Measurements from ENCODE around the gene NCF4. TPM values are rescaled to one million over a fixed set of nuclear protein-coding genes. Genes with fewer than 3 reads are reported as not detected.
A peak's percentile ranks its signal among the peaks of the same experiment; 100 is the strongest.

Gene NCF4
- total RNA-seq = 1 to 10 TPM; 2.7 to 6.8 TPM
- 7.1 TPM for polyA plus RNA-seq (ENCODE audit: insufficient read depth, low read depth, low replicate concordance)
- long read RNA-seq, donor 1, partial matches to known transcripts = 0 of 2 reads
- long read RNA-seq, donor 1, other reads (novel, unspliced or antisense) = 0 of 2 reads
- long read RNA-seq, donor 2, partial matches to known transcripts = 0 of 1 reads
- long read RNA-seq, donor 2, other reads (novel, unspliced or antisense) = 0 of 1 reads

- intact Hi-C loops (cut with DNase I; ENCODE audit: low total_unique reads) = no loop called here
- no peaks in the 10 kb centered on the region for H3K27me3 ChIP-seq
- 62 to 80% methylated on average over 8 to 17 of the region's 17 CpGs for WGBS, 2 donors
- H3K27ac ChIP-seq = peak within 1 kb of the TSS in 1 of 2 donors; percentile 4
- peaks cover 3% of the 10 kb centered on the region for H3K4me1 ChIP-seq
- no peak within 1 kb of the TSS for H3K4me3 ChIP-seq
- H3K36me3 ChIP-seq (ENCODE audit: low read depth, missing control alignments) = no peaks in the 10 kb centered on the region
- peak; percentile 58 for DNase-seq
- TF ChIP-seq POLR2A (IDR thresholded peaks at IDR 0.05) = no peak
- no peak for TF ChIP-seq CTCF (IDR thresholded peaks at IDR 0.05)
- no peaks in the 10 kb centered on the region for H3K9me3 ChIP-seq
These were observed at the start of gene NCF4 for GRCh38 chr22:36860821-36861659. TSS of gene NCF4 (plus strand) at chr22:36861006. CDS start at chr22:36861172, 166 bp downstream.

GRCh38 chr22:36811094-36811800 lies 49.6 kb upstream of the NCF4 start:
- Histone ChIP-seq H3K9me3 (no peaks in the 10 kb centered on the region), H3K4me1 (peaks cover 3% of the 10 kb centered on the region), H3K36me3 (ENCODE audit: low read depth, missing control alignments) (no peaks in the 10 kb centered on the region), H3K27ac (no peak overlapping the region), H3K4me3 (no peak overlapping the region), H3K27me3 (no peaks in the 10 kb centered on the region)
- WGBS, 2 donors = 88 to 94% methylated on average over 3 of the region's 3 CpGs
- no peak for DNase-seq
- intact Hi-C loops (cut with DNase I; ENCODE audit: low total_unique reads) = no loop called here
- TF ChIP-seq CTCF (IDR thresholded peaks at IDR 0.05) = no peak
- no peak for TF ChIP-seq POLR2A (IDR thresholded peaks at IDR 0.05)

- Histone ChIP-seq H3K27me3 (no peaks in the 10 kb centered on the region), H3K27ac (no peak overlapping the region), H3K4me3 (no peak overlapping the region), H3K9me3 (no peaks in the 10 kb centered on the region), H3K4me1 (peaks cover 9% of the 10 kb centered on the region), H3K36me3 (ENCODE audit: low read depth, missing control alignments) (no peaks in the 10 kb centered on the region)
- WGBS, 2 donors = 66 to 69% methylated on average over 10 of the region's 10 CpGs
- DNase-seq = no peak
- intact Hi-C loops (cut with DNase I; ENCODE audit: low total_unique reads) = no loop called here
- TF ChIP-seq POLR2A (IDR thresholded peaks at IDR 0.05) (no peak), CTCF (IDR thresholded peaks at IDR 0.05) (no peak)
These were observed 46.0 kb upstream of the NCF4 start for GRCh38 chr22:36814801-36815200.

DNA sequence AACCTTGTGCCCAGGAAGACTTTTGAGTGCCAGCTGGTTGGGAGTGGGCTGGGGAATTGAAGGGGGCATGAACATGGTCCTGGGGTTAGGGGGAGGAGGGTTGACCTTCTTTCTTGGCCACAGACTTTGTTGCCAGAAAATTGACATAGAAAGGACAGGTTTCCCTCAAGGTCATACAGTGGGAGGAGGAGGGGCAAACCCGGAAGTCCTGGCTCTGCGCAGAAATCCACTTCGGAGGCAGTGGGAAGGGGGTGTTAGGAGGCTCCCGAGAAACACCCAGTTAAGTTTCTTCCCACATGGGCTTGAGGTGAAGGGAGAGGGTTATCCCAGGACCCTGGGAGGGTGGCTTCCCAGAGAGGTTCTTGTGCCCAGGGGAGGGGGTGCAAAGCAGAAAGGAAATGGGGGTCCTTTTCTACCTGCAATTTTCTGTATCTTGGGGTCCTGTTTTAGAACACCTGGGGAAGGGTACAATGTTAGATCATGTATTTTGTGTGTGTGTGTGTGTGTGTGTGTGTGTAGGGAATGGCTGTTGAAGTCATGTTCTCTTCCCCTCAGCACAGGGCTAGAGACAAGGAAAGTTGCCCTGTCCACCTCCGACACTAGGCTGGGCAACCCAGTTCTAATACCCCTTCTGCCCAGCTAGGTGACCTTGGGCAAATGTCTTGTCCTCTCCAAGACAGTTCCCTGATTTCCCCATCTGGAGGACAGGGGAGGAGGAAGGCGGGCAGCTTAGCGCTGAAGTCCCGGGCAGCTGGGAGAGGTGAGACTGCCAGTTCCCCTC lies 45.1 kb upstream of the NCF4 start:
- no peaks in the 10 kb centered on the region for H3K9me3 ChIP-seq
- no peak overlapping the region for H3K27ac ChIP-seq
- no peak for TF ChIP-seq POLR2A (IDR thresholded peaks at IDR 0.05)
- TF ChIP-seq CTCF (IDR thresholded peaks at IDR 0.05) = no peak
- no peak for DNase-seq
- WGBS, 2 donors = 7 to 16% methylated on average over 7 to 8 of the region's 8 CpGs
- peaks cover 9% of the 10 kb centered on the region for H3K4me1 ChIP-seq
- H3K4me3 ChIP-seq = no peak overlapping the region
- H3K36me3 ChIP-seq (ENCODE audit: low read depth, missing control alignments) = no peaks in the 10 kb centered on the region
- no peaks in the 10 kb centered on the region for H3K27me3 ChIP-seq
- intact Hi-C loops (cut with DNase I; ENCODE audit: low total_unique reads) = no loop called here
